ENCODE data around the gene TBCD. TPM values are rescaled to one million over a fixed set of nuclear protein-coding genes. Genes with fewer than 3 reads are reported as not detected.

The TBCD gene
- polyA plus RNA-seq, 1 experiment = 38.6 TPM

DNA sequence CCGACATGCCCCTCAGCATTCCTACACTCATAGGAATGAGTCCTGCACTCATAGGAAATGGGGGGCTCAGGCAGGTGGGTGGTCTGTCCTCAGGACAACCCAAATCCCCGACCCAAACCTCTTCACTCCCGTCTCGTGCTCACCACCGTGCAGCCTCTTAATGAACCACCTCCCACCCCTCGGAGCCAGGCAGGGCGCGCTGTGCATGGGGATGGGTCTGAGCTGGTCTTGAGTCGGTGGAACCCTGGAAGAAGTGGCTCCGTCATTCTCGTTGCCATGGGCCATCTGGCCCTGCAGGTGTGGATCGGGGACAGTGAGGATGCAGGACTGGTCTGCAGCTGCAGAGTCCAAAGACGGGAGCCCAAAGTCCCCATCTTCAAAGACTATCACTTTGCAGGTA, 47.0 kb upstream of the TBCD start:
- DNase-seq (ENCODE audit: low read depth) = no peak
- TF ChIP-seq, protein P1, sequence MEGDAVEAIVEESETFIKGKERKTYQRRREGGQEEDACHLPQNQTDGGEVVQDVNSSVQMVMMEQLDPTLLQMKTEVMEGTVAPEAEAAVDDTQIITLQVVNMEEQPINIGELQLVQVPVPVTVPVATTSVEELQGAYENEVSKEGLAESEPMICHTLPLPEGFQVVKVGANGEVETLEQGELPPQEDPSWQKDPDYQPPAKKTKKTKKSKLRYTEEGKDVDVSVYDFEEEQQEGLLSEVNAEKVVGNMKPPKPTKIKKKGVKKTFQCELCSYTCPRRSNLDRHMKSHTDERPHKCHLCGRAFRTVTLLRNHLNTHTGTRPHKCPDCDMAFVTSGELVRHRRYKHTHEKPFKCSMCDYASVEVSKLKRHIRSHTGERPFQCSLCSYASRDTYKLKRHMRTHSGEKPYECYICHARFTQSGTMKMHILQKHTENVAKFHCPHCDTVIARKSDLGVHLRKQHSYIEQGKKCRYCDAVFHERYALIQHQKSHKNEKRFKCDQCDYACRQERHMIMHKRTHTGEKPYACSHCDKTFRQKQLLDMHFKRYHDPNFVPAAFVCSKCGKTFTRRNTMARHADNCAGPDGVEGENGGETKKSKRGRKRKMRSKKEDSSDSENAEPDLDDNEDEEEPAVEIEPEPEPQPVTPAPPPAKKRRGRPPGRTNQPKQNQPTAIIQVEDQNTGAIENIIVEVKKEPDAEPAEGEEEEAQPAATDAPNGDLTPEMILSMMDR (IDR thresholded peaks at IDR 0.05; ENCODE audit: insufficient read depth, low read depth, low read length) = no peak
- ChIA-PET POLR2A (no interaction called here), CTCF (no interaction called here)
- Histone ChIP-seq H3K4me3 (ENCODE audit: low read depth, low read length) (no peak overlapping the region), H3K27me3 (ENCODE audit: control insufficient read depth, insufficient read depth, low read length) (no peaks in the 10 kb centered on the region; the same call in 1 of the 2 replicates), H3K36me3 (ENCODE audit: control insufficient read depth, insufficient read depth, low read length) (no peaks in the 10 kb centered on the region)

- no peak for DNase-seq (ENCODE audit: low read depth)
- TF ChIP-seq, protein P1 (IDR thresholded peaks at IDR 0.05; ENCODE audit: insufficient read depth, low read depth, low read length) = no peak
- Histone ChIP-seq H3K27me3 (ENCODE audit: control insufficient read depth, insufficient read depth, low read length) (no peaks in the 10 kb centered on the region; the same call in 1 of the 2 replicates), H3K36me3 (ENCODE audit: control insufficient read depth, insufficient read depth, low read length) (no peaks in the 10 kb centered on the region), H3K4me3 (ENCODE audit: low read depth, low read length) (no peak overlapping the region)
- ChIA-PET POLR2A (no interaction called here), CTCF (no interaction called here)
Observed at GRCh38 chr17:82705756-82706155, 46.1 kb upstream of the TBCD start.

DNA sequence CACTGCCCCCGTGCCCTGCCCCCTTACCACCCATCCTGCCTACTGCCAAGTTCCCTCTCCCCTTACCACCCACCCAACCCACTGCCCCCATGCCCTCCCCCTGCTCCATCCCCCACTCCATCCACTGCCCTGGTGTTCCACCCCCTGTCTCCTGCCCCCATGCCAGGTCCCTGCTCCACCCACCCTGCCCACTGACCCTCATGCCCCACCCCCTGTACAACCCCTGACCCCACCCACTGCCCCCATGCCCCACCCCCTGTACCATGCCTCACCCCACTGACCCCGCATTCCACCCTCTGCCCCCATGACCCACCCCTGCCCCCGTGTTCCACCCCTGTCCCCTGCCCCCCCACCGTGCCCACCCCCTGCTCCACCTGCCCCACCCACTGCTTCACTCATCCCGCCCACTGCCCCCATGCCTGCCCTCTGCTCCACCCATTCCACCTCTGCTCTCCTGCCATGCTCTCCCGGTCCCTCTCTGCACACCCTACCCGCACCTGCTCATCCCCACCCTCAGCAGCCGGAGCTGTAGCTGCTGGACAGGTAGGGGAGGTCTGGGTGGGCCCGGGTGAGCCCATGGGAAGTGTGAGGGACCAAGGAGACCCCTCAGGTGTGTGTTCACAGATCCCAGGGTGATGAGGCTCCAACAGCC, 42.7 kb upstream of the TBCD start:
- ChIA-PET POLR2A (no interaction called here), CTCF (interaction anchor here (0.6 kb wide), 1 partner anchor 55 kb away, joined by 3 read pairs; no protein-coding TSS in a partner anchor)
- Histone ChIP-seq H3K4me3 (ENCODE audit: low read depth, low read length) (no peak overlapping the region), H3K36me3 (ENCODE audit: control insufficient read depth, insufficient read depth, low read length) (no peaks in the 10 kb centered on the region), H3K27me3 (ENCODE audit: control insufficient read depth, insufficient read depth, low read length) (no peaks in the 10 kb centered on the region)
- TF ChIP-seq, protein P1 (IDR thresholded peaks at IDR 0.05; ENCODE audit: insufficient read depth, low read depth, low read length) = no peak
- DNase-seq (ENCODE audit: low read depth) = no peak

DNA sequence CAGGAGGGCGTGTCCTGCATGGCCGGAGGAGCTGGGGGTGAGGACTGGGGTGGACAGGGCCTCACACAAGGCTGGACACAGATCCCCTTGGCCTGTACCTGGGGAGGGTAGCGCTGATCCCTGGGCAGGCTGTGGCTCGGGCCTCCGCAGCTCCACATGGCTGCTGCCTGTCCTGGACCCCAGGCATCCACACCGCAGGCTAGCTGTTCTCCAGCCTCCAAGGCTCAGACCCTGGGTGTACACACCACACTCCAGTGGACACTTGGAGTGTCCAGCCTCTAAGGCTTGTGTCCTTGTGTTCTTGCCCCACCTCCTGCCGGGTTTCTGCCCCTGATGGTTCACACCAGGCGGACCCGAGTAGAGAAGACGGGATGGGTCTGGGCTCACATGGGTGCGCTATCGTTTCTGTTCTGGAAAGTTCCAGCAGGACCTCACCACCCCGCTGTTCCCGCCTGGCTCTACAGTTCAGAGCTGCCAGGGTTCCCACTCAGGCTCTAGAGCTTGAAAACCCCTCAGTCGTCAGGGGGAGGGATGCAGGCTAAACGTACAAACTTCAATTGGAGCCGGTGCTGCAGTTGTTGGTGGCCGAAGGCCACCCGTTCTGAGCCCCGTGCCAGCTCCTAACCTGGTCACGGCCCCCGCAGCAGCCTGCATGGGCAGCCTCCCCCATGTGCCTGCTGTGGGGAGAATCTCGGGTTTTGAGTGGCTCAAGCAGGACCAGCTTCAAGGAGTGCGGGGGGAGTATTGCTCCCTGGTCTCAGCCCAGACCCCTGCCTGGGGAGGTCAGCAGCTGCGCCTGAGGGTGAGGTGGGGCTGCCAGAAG, 42.0 kb upstream of the TBCD start:
- ChIA-PET POLR2A (no interaction called here), CTCF (interaction anchor here (0.6 kb wide), 2 partner anchors 54 to 387 kb away, joined by 3 read pairs; no protein-coding TSS in a partner anchor)
- no peak for DNase-seq (ENCODE audit: low read depth)
- TF ChIP-seq, protein P1 (IDR thresholded peaks at IDR 0.05; ENCODE audit: insufficient read depth, low read depth, low read length) = no peak
- Histone ChIP-seq H3K27me3 (ENCODE audit: control insufficient read depth, insufficient read depth, low read length) (no peaks in the 10 kb centered on the region), H3K36me3 (ENCODE audit: control insufficient read depth, insufficient read depth, low read length) (no peaks in the 10 kb centered on the region), H3K4me3 (ENCODE audit: low read depth, low read length) (no peak overlapping the region)

DNA sequence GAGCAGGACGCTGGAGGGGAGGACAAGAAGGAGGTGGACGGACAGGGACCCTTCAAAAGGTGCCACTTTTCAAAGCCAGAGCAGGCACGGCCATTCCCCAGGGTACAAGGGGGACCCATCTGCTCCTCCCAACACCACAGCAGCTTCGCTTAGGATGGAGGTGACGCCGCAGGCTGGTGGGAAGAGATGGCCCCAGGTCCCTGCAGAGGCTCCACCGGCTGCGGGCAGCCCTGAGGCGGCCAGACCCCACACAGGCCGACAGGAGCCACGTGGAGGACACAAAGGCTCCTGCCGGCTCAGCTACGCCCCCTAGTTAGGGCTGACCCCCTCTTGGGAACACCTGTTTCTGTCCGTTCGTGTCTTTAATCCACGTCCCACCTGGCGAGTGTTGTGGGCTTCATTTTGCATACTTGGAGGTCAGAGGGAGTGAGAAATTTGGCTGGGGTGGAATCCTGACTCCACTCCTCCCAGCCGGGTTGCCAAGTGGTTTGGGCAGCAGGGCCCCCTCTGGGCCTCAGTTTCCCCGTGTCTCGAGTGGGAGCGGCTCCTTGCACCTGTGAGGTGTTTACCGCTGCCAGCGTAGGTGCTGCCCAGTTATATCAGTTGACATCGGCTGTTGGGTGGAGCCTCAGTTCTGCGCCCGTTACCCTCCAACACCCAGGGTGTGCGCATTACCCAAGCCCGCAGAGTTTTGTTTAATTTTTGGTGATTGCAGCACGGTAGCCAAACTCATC, 41.2 kb upstream of the TBCD start:
- TF ChIP-seq, protein P1 (IDR thresholded peaks at IDR 0.05; ENCODE audit: insufficient read depth, low read depth, low read length) = no peak
- H3K27me3 ChIP-seq (ENCODE audit: control insufficient read depth, insufficient read depth, low read length) = no peaks in the 10 kb centered on the region
- DNase-seq (ENCODE audit: low read depth) = no peak
- ChIA-PET POLR2A (no interaction called here), CTCF (no interaction called here)
- H3K4me3 ChIP-seq (ENCODE audit: low read depth, low read length) = no peak overlapping the region
- no peaks in the 10 kb centered on the region for H3K36me3 ChIP-seq (ENCODE audit: control insufficient read depth, insufficient read depth, low read length)
